Cardiac muscle cell (in vitro differentiated cells and primary cell): ENCODE data around the gene APOE. TPM values are rescaled to one million over a fixed set of nuclear protein-coding genes. Genes with fewer than 3 reads are reported as not detected.
"Not testable (repeated sequence)": the region's sequence is repeated elsewhere in the genome, so short reads cannot be mapped to it uniquely, and the experiment has no call there.

Experiments
- DNase-seq, 2 donors: peaks; one replicate each; pipeline versions ENCODE4 v3.0.0 to v3.0.0-alpha.2; 2010 to 2017; ENCODE audit warnings: low read depth in 1 of 2, low spot score in 1 of 2
- H3K27ac ChIP-seq: fragments of 200-600 bp; sonication (generic); 2 replicates; pipeline ENCODE4 v1.5.1; 2016
- H3K27me3 ChIP-seq: fragments of 200-600 bp; sonication (generic); 2 replicates; pipeline ENCODE4 v1.6.0; 2016; ENCODE audit warnings: control low read depth
- H3K36me3 ChIP-seq: fragments of 200-600 bp; sonication (generic); 2 replicates; pipeline ENCODE4 v1.5.1; 2016; ENCODE audit warnings: control low read depth
- H3K4me1 ChIP-seq: fragments of 200-600 bp; sonication (generic); 2 replicates; pipeline ENCODE4 v1.8.1; 2017; ENCODE audit warnings: low read depth, mild to moderate bottlenecking, mixed run types
- H3K4me3 ChIP-seq: fragments of 200-600 bp; sonication (generic); 2 replicates; pipeline ENCODE4 v1.5.1; 2016; ENCODE audit warnings: mild to moderate bottlenecking
- H3K9me3 ChIP-seq: fragments of 200-600 bp; sonication (generic); 2 replicates; pipeline ENCODE4 v1.5.1; 2017; ENCODE audit warnings: low read depth, mild to moderate bottlenecking, control low read depth
- polyA plus RNA-seq: library from polyadenylated mRNA; unstranded; fragments of >200 nt; fragmentation: Nextera tagmentation; extraction: Ambion mirVana; gene quantifications from 2 replicates; pipeline ENCODE4 v1.2.1, GENCODE V29; 2016
- total RNA-seq: library from RNA; depleted of rRNA; stranded (reverse); fragments of >200 nt; gene quantifications from 2 replicates; pipeline ENCODE4 v1.2.3, GENCODE V29; 2016
- TF ChIP-seq, protein P1 (sequence below): IDR thresholded peaks from 2 replicates; pipeline ENCODE4 v1.5.1; 2012; ENCODE audit warnings: low read depth, mild to moderate bottlenecking, low read length

APOE gene
- 908 and 1,026 TPM in 2 replicates for total RNA-seq
- 517 and 749 TPM in 2 replicates for polyA plus RNA-seq

- TF ChIP-seq, protein P1, sequence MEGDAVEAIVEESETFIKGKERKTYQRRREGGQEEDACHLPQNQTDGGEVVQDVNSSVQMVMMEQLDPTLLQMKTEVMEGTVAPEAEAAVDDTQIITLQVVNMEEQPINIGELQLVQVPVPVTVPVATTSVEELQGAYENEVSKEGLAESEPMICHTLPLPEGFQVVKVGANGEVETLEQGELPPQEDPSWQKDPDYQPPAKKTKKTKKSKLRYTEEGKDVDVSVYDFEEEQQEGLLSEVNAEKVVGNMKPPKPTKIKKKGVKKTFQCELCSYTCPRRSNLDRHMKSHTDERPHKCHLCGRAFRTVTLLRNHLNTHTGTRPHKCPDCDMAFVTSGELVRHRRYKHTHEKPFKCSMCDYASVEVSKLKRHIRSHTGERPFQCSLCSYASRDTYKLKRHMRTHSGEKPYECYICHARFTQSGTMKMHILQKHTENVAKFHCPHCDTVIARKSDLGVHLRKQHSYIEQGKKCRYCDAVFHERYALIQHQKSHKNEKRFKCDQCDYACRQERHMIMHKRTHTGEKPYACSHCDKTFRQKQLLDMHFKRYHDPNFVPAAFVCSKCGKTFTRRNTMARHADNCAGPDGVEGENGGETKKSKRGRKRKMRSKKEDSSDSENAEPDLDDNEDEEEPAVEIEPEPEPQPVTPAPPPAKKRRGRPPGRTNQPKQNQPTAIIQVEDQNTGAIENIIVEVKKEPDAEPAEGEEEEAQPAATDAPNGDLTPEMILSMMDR = no peak
- peaks cover 9% of the 10 kb centered on the region for H3K36me3 ChIP-seq
- no peaks in the 10 kb centered on the region for H3K9me3 ChIP-seq
- H3K27me3 ChIP-seq = no peaks in the 10 kb centered on the region
- peak within 1 kb of the TSS; percentile 79 for H3K27ac ChIP-seq
- DNase-seq = peak; percentile 71 to 91
- no peaks in the 10 kb centered on the region for H3K4me1 ChIP-seq
- H3K4me3 ChIP-seq = peak within 1 kb of the TSS; percentile 40
These were observed at the start of gene APOE for GRCh38 chr19:44905437-44906160. APOE (plus strand) TSS chr19:44905796; CDS start chr19:44906625, 829 bp downstream.

GRCh38 chr19:44856421-44857083 lies 49.0 kb upstream of the APOE start:
- H3K36me3 ChIP-seq = peaks cover 5% of the 10 kb centered on the region
- H3K27me3 ChIP-seq = no peaks in the 10 kb centered on the region
- H3K27ac ChIP-seq = peak overlapping the region; percentile 68

DNA sequence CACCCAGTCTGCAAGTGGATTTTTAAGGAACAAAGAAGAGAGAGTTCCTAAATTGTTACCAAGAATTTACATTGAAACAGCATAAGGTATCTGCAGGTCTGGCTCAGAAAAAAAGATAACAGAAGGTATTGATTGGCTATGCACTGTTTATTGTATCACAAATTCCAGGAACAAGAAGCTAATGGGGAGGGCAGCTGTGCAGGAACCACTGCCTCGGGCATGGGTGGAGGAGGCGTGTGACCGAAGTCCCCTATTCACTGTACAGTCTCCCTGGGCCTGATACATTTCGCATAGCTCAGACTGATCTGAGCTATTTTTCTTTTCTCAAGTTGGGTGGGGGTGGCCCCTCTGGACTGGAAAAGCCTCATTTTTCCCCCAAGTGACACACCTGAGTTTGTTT lies 47.8 kb upstream of the APOE start:
- Histone ChIP-seq H3K27me3 (no peaks in the 10 kb centered on the region), H3K4me3 (no peak overlapping the region), H3K27ac (no peak overlapping the region), H3K4me1 (no peaks in the 10 kb centered on the region), H3K9me3 (no peaks in the 10 kb centered on the region), H3K36me3 (peaks cover 5% of the 10 kb centered on the region)
- TF ChIP-seq, protein P1 = no peak
- no peak for DNase-seq

More at GRCh38 chr19:44856421-44857083, 49.0 kb upstream of the APOE start:
- DNase-seq = no peak
- Histone ChIP-seq H3K4me1 (no peaks in the 10 kb centered on the region), H3K9me3 (no peaks in the 10 kb centered on the region), H3K4me3 (no peak overlapping the region)
- TF ChIP-seq, protein P1 = no peak

GRCh38 chr19:44861576-44861975 lies 44.0 kb upstream of the APOE start:
- H3K4me1 ChIP-seq, H3K27me3 ChIP-seq, DNase-seq, H3K27ac ChIP-seq, H3K4me3 ChIP-seq, H3K9me3 ChIP-seq: not testable (repeated sequence)
- peaks cover 12% of the 10 kb centered on the region for H3K36me3 ChIP-seq

GRCh38 chr19:44863990-44864389 lies 41.6 kb upstream of the APOE start:
- H3K36me3 ChIP-seq = peaks cover 14% of the 10 kb centered on the region
- H3K4me1 ChIP-seq = no peaks in the 10 kb centered on the region
- DNase-seq = no peak
- no peak overlapping the region for H3K27ac ChIP-seq
- TF ChIP-seq, protein P1 = no peak
- no peak overlapping the region for H3K4me3 ChIP-seq
- no peaks in the 10 kb centered on the region for H3K9me3 ChIP-seq
- H3K27me3 ChIP-seq = no peaks in the 10 kb centered on the region

- Histone ChIP-seq H3K36me3 (peaks cover 14% of the 10 kb centered on the region), H3K4me3 (no peak overlapping the region), H3K9me3 (no peaks in the 10 kb centered on the region), H3K27me3 (no peaks in the 10 kb centered on the region), H3K4me1 (no peaks in the 10 kb centered on the region), H3K27ac (no peak overlapping the region)
- no peak for DNase-seq
- TF ChIP-seq, protein P1 = no peak
These were observed 40.3 kb upstream of the APOE start for GRCh38 chr19:44865196-44865767.
